ENCODE results near the gene TMEM181.
"Not testable (repeated sequence)": the region's sequence is repeated elsewhere in the genome, so short reads cannot be mapped to it uniquely, and the experiment has no call there.

Gene TMEM181

DNA sequence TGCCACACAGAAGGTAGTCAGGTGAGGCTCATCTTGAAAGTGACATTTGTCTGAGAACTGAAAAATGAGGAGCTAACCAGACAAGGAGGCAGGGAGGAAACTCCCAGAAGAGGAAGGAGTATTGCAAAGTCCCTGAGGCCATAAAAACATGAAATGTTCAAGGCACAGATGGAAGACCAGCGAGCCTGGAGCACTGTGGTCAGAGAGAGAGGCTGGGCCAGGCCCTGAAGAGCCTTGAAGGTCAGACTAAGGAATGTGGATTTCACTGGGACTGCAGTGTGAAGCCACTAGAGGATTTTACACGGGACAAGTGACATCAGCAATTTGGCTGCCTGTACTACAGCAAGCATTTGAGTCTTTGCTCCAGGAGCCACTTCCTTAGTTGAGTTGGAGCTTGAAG lies 21.1 kb upstream of the TMEM181 start:
- no peak for DNase-seq

DNA sequence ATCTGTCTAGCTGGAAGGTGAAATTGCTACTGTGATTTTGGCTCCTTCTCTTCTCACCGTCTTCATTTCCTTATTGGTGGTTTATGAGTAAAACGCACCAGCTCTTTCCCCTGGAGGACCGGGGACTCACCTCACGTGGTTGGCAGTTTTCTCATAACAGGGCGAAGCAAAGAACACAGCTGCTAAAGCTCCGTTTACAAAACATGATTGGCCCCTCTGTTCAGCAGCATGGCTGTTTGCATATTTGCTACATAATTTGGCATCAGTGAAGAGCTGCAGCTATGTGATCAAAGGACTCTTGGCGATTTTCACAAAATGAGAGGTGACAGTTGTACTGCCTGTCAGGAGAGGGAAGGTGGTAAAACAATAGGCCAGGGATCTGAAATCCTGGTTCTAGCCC lies 20.5 kb upstream of the TMEM181 start:
- no peak for DNase-seq

DNA sequence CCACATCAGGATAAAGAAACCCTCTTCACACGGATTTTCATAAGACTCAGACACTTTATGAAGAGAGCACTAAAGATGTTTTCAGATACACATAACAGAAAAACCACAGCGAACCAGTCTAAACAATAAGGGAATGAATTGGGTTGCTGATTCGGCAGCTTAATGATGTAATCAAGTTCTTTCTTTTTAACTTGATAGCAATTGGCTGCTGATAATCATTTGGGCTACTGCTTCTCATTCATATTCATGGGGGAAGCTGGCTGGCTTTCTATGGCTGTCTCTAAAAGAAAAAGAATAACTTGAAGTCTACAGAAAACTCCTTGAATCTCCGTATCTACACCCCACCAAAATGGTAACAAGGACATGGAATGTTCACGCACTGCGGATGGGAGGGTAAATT lies 20.0 kb upstream of the TMEM181 start:
- no peak for DNase-seq

DNA sequence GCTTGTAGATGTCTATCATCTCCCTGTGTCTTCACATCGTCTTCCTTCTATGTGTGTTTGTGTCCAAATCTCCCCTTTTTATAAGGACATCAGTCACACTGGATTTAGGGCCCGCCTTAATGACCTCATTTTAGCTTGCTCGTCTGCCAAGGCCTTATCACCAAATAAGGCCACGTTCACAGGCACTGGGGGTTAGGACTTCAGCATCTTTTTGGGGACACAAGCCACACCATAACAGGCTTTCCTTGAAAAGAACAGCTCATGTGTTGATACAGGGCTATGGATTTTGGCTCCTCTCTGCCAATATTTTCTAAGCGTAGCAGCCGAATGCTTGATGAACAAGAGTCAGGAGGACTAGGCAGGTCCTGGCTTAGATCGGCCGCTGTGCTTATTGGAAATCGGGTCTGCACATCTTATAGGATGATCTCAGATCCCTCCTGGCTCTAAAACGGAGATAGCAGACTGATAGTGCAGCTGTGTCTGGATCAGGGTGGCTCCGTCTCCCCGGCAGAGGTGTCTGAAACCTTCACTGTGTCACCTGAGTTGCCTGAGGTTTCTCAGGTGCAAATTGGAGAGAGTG lies 16.2 kb upstream of the TMEM181 start:
- DNase-seq, result no peak

DNA sequence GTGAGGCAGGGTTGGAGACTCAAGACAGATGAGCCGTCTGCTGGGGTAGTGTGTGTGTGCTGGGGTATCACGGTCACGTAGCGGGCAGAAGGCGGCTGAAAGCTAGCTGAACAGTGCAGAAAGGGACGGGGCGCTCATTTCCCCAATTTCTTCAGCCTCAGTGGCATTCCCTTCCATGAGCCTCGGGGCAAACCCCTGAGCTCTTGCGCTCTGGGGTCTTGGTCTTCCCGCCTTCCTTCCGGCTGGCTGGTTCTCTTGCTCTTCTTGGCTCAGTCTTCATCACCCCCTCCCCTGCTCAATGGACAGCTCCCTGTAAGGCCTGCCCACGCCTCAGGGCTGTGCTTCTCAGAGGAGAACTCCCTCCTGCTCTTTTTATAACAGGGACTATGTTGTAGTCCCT lies 15.5 kb upstream of the TMEM181 start:
- DNase-seq, result no peak

DNA sequence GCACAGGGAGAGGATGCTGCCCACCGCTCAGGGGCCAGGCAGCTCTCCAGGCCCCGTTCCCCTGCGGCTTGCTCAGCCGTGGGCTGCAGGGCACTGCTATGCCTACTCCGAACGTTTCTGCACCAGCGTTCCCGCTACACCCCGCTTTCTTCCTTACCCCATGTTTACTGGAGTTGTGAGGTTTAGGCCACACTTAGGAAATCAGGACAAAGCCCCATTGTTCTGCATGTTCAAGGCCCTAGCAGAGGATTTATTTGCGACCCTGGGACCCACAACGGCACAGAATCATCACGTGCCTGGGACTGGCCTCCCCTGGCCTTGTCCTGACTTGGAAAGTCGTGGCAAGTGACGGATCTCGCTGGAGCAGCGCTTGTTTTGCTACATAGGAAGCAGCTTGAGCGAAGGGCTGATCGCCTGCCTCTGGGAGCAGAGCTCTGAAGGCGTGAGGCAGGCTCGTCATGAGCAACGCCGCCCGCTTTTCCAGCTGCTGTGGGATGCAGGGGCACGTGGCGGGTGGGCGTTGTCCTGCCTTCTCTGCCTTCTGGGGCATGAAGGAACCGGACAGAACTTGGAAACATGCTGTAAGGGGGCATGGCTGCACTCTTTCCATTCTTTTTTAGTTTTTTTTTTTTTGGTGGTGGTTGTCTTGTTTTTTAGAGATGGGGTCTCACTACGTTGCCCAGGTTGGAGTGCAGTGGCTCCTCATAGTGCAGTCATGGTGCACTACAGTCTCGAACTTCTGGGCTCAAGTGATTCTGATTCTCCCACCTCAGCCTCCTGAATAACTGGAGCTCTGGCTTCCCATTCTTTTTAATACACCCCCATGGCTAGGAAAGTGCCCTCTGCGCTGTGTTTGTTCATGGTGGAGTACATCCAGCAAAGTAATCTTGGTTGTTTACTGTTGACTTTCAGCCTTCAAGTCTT lies 14.6 kb upstream of the TMEM181 start:
- no peak for DNase-seq

DNA sequence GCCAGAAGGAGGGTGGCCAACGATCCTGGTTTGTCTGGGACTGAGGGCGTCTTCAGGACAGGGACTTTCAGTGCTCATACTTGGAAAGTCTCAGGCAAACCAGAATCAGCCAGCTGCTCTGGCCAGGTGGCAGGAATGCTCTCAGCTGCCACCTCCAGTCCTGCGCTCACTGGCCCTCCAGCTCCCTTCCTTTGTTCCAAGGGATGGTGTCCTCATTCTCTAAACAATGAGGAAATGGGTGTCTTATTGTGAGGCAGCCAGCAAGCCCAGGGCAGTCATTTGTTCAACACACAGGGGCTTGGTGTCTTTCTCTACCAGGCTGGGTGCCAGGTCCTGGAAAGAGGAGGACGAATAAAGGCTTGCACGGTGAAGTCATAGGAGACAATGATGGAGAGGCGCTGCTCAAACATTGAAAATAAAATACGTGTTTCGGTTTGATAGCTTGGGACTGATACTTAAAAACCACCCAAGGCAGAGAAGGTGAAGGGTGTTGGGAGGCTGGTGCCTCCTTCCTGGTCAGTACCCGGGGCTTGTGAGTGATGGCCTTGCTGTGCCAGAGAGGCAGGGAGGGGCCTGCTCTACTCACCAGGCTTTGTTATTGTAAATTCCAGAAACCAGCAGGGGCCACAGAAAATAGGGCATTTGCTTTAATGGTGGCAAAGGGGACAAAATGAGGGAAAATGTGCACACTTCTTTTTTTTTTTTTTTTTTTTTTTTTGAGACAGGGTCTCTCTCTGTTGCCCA lies 11.3 kb upstream of the TMEM181 start:
- no peak for DNase-seq

DNA sequence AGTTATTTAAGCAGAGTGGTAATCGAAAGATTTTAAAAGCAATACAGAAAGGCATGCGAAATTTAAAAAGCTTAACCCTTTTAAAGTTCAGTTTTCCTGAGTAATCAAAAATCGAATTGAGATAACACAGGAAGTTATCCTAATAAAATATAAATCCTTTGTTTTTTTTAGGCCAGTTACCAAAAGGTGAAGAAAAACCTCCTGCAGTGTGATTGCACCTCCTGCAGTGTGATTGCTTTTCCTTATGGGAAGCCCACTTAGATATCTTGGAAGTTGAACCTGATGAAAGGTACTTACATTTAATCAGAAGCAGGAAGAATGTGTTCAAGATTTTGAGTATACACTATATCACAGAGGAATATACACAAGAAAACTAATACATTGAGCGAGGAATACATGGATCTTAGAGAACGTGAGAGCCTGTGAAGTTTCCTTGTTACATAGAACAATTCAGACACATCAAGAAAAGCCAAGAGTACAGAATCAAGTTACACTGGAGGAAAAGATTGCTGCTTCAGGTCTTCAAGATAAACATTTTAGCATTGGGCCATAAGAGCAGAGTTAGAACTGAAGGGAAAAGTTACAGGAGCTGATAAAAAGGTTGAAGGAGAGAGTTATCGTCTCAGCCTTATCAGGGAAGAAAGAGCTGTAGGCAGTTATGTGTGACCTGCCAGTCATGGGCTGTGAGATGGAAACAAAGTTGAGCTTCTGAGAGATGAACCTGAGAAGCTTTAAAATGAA lies 7.7 kb upstream of the TMEM181 start:
- DNase-seq, result no peak

DNA sequence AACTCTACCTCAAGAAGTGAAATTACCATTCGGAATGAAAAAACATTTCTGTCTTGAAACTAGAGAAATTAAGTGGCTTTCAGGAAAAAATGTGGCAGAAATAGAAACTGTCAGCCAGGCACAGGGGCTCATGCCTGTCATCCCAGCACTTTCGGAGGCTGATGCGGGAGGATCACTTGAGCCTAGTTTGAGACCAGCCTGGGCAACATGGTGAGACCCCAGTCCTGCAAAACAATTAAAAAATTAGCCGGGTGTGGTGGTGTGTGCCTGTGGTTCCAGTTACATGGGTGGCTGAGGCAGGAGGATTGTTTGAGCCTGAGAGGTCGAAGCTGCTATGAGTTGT lies 7.1 kb upstream of the TMEM181 start:
- no peak for DNase-seq

DNA sequence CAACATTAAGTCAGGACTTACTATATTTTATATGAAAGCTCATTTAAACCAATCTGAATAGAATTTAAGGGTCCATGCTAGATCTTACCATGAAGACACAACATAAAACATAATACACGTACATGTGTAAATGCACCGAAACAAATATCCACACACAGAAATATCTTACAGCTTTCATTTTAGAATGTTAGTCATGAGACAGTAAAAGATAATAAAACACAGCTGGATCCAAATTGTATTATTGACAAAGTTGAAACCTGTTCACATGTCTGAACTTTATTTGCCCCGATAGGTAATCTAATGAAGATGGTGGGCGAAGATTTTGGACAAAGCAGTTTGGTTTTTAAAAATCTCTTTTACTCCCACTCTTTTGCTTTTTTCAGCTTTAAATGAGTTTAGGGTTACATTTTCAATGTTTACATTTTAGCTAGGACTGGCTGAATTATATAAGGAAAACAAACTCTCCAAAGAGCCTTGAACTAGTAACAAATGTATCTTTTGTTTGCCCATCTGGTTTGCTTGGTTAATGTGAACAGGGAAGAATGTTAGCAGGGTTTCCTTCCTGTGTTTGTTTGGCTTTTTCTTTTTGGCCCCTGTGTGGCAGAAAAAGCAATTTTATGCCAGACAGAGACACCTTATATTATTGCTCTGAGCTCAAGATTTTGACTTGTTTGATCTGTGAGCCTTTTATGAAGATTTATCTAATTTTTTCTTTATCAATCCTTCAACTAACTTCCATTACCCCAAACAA lies 5.1 kb upstream of the TMEM181 start:
- DNase-seq, result no peak

DNA sequence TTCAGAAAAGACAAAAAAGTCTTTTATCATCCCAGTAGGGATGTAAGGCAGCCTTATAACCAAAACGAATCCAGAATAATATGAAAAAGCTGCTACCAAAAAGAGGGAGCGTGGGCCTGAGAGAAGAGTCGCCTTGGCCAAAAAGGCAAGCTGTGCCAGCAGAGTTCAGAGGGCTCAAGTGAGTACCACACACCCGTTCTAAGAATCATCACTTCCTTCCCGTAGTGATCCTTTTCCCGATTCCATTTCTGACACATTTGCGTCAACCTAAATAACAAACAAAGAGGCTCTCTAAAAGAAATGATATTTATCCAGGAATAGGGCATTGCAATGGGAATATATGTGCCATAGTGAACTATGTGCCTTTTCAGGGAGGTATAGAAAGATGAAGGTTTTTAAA lies 3.8 kb upstream of the TMEM181 start:
- DNase-seq, result no peak

DNA sequence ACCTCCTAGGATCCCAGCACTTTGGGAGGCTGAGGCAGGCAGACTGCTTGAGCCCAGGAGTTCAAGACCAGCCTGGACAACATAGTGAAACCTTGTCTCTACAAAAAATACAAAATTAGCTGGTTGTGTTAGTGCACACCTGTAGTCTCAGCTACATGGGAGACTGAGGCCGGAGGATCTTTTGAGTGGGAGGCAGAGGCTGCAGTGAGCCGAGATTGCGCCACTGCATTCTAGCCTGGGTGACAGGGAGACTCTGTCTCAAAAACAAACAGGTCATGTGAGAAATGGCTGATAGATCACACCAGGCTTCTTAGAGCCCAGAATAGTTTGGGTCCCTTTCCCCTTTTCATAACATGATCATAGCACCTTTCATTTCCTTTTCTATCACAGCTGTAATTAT lies 2.8 kb upstream of the TMEM181 start:
- not testable (repeated sequence) for DNase-seq

DNA sequence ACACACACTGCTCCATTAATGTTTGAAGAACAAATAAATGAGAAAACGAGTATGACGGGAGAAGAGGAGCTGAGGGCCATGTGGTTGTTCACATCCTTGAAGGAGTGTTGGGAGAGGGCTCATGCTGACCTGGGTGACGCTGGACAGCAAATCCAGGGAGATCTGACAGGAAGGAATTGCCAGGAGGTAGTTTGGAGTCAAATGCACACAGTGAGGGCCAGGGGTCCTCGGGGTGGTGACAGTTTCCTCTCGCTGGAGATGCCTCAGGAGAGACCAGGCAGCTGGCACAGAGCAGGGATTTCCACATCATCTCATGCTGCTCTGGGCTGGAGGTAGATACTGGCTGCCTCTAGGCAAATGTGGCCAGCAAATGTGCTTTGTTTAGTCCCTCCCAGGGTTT lies 2.0 kb upstream of the TMEM181 start:
- no peak for DNase-seq

DNA sequence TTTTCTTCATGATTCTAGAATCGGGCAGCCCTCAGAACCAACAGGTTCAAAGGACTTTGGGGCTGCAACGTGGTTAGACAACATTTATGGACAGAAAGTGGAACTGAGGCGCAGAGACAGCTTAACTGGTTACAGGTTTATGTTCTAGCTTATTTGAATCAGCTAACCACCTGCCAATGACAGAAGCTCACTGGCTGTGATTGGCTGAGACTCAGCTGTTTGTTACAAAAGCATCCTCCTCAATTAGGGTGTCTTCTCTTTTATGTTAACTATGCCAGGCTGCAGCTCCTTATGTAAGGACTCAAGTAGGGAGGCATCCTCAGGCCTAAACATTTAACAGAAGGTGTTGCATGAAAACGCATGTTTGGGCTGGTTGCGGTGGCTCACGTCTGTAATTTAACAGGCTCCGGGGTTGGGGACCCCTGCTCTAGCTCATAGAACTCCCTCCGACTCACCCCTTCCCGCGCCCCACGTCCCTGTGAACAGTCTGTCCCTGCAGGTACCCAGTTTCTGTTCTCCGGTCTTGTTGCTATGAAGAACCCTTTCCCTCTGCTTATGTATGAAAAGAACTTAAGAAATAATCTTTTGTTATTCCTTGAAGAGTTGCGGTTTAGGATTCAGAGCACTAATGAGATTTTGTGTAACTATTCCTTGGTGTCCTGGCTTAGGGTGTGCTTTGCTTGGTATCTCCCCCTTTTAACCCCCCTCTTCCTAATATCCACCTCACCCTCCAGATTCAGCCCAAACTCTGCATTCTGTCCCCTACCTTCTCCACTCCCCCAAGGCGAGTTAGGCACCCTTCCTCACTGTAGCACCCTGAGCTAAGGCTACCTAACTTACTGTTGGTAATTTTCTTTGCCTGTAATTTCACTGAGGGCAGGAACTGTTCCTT lies 1.2 kb upstream of the TMEM181 start:
- DNase-seq, result no peak

DNA sequence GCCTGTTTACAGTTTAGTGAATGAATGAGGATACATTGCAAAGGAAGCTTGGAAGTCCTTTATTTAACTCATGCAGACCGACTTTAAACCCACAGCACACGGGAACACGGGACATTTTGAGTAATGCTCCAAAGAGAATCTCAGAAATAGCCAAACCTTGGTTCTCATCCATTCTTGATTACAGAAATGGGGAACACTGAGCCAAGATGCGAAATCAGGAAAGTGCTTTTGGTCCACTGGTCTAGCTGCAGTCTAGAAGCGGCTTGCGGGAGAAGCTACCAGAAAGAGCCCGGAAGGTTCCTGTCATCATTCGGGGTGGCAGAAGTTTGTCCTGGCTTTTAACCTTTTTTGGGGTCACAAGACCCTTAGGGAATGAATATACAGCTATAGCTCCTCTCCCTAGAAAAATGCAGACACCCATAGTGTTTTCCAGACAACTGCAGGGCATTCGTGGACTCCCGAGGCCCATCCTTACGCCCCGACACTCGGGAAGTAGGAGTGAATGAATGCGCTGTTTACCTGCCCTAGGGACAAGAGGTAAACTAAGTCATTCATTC lies 475 bp upstream of the TMEM181 start:
- DNase-seq, result no peak

DNA sequence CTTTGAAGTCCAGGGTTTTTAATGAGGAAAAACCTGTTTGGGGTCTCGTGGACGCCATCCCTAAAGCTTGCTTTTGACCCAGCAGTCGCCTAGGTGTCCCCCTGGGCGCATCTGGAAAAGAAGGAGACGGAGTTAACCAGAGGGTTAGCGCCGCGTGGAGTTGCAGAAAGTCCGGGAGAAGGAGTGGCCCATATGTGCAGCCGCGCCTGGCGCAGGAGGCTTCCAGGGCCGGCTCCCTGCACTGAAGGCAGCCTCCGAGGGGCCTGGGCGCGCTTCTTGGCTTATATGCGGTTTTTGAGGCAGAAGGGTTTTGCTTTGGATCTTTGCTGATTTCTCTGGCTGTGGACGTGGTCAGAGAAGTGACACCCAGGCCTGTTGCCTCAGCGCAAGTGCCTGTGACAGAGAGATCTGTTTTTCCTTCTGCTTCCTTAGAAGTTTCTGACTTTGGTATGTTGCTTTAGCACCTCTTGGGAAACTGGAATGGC lies 987 bp downstream of the TMEM181 start:
- no peak for DNase-seq

DNA sequence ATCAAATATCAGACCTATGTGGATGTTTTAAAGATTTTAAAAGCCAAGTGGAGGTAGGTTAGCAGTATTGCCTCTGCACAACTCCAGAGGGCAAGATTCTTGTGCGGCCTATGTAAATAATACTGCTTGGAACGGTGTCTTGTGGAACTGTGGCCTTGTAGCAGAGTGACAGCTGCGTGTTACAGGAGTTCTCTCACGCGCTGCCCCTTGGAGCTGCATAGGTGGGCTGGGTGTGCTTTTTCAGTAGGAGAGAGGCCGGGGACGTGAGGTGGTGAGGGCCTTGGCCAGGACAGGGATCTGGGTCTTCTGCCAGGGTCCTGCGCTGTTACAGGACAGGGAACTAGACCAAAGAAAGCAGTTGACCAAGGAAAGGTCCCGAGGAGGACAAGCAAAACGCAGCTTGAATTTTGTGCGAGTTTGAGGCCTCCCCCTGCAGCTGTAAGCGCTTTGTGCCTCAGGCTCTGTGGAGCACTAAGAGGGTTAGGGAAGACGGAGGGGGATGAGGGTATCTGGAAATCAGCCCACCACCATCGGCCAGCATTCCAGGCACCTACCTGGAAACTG lies 1.5 kb downstream of the TMEM181 start:
- no peak for DNase-seq

DNA sequence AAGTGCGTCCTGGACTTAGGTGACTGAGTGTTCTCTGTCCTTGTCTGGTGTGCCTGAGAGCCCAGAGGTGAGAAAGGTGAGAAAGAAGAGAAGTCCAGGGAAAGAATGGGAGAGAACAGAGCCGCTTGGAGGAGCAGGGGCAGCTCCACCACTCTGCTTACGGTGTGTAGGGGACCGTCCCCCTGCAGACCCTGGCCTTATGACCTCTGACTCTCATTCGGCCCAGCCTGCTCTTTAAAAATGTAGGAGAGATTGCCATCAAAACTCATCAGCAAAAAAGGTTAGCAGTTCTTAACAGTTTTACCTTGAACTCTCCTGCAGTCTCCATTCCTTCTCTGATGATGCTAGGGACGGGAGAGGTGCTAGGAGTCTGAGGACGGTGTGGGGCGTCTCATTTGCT lies 2.0 kb downstream of the TMEM181 start:
- DNase-seq, result no peak

DNA sequence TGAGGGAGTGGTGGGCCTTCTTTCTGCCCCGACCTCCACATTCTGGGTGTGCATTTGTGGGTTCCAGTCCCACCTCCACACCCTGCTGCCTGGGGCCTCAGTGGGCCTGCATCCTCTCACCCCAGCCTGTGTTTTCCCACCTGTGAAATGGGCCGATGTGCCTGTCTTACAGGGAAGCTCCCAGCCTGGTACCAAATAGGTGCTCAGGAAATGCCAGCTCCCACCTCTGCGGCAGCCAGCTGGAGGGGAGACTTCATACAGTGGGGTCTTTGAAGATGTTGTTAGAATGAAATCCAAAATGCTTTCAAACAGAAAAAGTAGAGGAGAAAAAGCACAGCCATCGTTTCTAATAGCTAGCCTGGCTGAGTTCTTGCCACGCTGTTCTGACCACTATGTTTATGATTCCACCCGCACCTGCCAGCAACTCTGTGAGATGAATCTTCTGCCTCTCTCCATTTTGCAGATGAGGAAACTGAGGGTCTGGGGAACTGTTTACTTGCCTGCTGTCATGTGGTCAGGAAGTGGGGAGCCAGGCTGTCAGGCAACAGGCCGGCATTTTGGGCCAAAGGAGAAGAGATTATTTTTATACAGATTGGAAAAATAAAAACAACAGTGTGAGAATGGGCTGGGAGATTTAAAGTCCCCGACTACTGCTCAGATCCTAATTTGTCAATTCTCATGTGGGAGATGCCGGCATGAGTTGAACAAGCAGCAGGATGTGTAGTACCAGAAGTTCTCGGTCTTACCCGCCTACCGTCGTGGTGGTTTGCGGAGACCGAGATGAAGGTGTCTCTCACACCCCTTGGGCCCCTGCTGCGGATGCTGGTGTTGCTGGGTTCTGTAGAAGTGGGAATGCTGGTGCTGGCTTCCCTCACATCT lies 4.6 kb downstream of the TMEM181 start:
- no peak for DNase-seq

DNA sequence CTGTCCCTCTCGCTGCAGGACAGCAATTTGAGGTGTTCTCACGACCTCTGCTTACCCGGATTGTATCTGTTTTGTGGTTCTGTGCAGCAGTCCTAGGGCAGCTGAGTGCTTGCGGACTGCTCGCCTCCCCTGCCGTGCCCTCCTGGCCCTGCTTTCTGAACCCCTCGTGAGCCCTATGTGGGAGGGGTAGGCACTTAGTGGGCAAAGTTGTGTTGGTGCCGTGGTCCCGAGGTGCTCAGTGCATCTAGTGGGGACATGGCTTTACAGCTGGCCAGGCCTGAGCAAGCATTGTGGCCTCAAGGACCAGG lies 5.2 kb downstream of the TMEM181 start:
- DNase-seq, result no peak
